NCI-H2029 treated with DMSO at 0.1 percent for 48 hours (cell line): Measurements from ENCODE around the gene RBM20.
"Not testable (repeated sequence)": the region's sequence is repeated elsewhere in the genome, so short reads cannot be mapped to it uniquely, and the experiment has no call there.

Source experiments
- DNase-seq: peaks from one replicate; lab custom pipeline; 2025; lab: John Stamatoyannopoulos, UW

Gene RBM20

DNA sequence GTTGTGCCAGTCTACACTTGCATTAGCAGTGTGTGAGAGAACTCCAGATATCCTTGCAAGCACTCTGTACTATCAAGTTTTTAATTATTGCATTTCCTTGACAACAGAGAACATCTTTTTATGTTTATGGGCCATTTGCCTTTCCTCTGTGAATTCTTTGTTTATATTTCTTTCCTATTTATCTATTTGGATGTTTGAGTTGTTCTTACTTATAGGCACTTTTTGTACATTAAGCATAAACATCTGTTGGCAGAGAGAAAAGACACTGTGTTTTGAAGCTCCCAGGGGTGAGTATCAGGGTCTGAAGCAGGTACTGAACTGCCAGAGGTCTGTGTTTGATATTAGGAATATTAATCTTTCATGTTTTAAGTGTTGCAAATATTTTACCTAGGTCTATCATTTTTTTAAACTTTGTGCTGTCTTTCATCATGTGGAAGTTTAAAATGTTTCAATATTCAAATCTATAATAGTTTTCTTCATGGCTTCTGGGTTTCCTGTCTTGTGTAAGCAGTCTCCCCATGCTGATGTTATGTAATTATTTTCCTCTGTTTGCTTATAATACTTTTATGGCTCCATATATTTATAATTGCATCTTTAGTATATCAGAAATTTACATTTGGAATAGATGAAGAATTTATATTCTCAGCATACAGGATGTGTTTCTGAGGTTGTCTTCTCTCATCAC lies 209.9 kb downstream of the RBM20 start:
- DNase-seq, result no peak

DNA sequence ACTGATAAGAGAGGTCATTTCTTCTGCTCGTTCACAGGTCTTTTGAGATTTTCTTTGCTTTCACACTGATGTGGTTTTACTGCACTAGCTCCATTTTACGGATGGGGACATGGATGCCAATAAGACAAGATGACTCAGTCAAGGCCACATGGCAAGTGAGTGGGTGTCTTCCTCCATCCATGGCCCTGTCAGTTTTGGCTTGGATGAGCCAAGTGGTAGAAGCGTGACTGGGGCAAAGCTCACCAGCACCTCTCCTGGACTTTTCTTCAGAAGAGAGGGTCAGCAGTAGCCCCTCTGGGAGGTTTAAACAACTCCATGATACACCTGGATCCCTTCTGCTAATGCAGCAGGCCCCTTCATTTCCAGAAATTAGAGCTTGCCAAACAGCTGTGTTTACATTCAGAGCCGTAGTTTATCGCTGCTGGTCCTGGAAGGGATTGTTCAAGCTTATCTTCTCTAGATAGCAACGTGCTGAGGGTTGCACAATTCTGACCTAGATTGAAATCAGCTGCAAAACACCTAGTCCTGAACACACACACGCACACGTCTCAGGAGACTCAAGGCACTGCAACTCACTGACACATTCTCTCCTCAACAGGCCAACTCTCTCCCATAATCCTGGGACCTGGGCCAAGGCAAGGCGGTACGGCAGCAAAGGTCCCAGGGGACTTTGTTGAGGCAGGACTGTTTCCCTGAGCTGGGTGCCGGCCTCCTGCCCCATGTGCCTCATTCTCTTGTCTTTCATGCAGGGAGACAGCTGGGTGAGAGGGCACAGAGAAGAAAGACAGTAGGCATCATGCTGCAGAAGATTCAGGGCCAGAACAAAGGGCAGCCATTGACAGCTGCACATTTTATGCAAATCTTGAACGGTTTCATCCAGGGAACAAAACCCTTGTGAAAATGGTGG lies 213.4 kb downstream of the RBM20 start:
- DNase-seq, result no peak

GRCh38 chr10:110858297-110858934 lies 214.3 kb downstream of the RBM20 start:
- DNase-seq, result no peak

DNA sequence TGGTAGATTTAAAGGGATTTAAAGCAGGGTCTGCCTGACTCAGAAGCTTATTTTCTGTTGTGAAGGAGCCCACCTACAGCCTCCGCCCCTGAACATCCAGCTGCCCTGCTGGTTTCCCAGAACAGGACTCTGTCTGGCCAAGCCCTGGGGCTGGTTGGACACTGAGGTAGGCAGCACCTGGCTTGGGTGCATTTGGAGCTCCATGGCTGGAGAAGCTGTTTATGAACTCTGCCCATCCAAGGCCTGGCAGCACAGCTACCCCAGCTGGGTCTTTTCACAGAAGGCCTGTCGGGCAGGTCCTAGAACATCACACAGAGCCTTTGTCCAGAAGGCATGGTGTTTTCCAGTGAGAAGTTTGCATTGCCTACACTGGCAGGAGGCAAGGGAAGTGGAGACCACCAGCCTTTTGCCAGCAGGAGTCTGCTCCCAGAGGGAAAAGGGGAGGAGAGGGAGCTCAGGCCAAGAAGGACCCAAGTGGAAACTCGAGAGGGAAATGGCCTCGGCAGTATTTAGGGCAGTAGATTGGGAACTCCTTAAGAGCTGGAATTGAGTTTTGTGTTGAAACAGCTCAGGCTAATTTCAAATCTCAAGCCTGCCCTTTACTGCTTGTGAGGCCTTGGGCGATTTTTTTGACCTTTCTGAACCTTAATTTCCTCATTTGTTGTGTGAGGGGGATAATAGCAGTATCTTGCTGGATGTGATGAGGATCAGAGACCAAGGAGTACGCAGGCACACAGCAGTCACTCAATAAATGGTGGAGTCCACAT lies 215.3 kb downstream of the RBM20 start:
- DNase-seq, result no peak

GRCh38 chr10:110859973-110860376 lies 215.8 kb downstream of the RBM20 start:
- DNase-seq, result no peak

- DNase-seq, result no peak
Measured at GRCh38 chr10:110860576-110861241, 216.6 kb downstream of the RBM20 start.

DNA sequence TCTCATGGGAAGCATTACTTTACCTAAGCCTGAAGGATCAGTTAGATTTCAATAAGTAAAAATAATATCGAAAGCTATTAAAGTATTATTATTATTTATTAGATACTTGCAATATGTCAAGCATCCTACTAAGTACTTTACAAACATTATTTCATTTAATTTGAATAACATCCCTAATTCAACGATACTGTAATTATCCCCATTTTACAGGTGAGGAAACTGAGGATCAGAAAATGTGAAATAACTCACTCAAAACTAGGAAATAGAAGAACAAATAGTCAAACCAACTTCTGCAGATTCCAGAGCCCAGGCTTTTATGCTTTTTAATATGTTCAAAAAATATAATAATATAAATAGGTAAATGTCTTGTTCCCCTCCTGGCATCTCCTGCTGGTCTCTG lies 217.3 kb downstream of the RBM20 start:
- DNase-seq, result no peak

GRCh38 chr10:110861930-110862649 lies 218.0 kb downstream of the RBM20 start:
- DNase-seq, result no peak

- no peak for DNase-seq
Measured at GRCh38 chr10:110862961-110863360, 218.8 kb downstream of the RBM20 start.

DNA sequence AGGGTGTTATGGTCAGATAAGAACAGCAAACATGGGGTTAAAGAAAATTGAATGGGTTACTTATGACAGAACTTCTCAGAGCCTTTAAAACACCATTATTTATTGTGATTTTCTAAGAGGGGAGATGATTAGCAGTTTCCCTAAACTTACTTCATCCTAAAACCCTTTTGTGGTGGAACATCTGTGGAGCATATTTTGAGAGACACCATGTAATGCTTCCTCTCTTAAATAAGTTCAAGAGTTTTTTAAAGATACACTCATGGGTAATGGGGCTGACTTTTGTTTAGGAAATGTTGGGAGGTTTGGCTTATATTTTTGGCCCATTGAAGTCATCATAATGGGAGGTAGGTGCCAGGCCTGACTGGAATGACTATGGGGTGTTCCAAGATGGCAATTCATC lies 219.2 kb downstream of the RBM20 start:
- DNase-seq, result no peak

- DNase-seq, result no peak
Measured at GRCh38 chr10:110863956-110864355, 219.8 kb downstream of the RBM20 start.

- DNase-seq, result no peak
Measured at GRCh38 chr10:110864662-110865140, 220.6 kb downstream of the RBM20 start.

GRCh38 chr10:110865186-110865808 lies 221.2 kb downstream of the RBM20 start:
- DNase-seq, result no peak

- DNase-seq, result no peak
Measured at GRCh38 chr10:110865809-110866482, 221.8 kb downstream of the RBM20 start.

- DNase-seq, result not testable (repeated sequence)
Measured at GRCh38 chr10:110867011-110867806, 223.1 kb downstream of the RBM20 start.

GRCh38 chr10:110867807-110868465 lies 223.8 kb downstream of the RBM20 start:
- no peak for DNase-seq

DNA sequence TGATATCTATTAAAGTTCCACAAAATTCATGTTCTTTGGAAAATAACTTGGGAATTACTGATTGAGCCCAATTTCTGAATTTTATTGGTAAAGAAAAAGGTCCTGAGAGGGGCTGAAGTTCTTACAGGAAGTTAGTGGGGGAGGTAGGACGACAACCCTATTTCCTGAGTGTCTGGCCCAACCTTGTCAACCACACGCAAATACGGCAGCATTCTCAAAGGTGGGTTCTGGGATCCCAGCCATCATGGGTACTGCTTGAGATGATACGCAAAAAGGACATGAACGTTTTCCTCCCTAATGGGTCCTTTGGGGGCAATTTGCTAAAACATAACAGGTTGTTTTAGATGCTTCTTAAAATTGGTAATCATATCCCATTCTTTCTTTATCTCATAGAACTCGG lies 224.8 kb downstream of the RBM20 start:
- no peak for DNase-seq

GRCh38 chr10:110870823-110871297 lies 226.7 kb downstream of the RBM20 start:
- DNase-seq, result no peak
